SK-N-MC (cell line): ENCODE data around the gene TSC2.
"Not testable (repeated sequence)": the region's sequence is repeated elsewhere in the genome, so short reads cannot be mapped to it uniquely, and the experiment has no call there.

ENCODE experiments used
- EZH2 ChIP-seq: fragments of 200-600 bp; sonication (generic); IDR thresholded peaks from one replicate; pipeline ENCODE4 v1.6.1; 2017; ENCODE audit warnings: antibody characterized with exemption
- FOXP2 ChIP-seq: optimal IDR thresholded peaks from 2 replicates; pipeline ENCODE3; 2011; ENCODE audit warnings: mild to moderate bottlenecking, moderate library complexity; ENCODE audit not compliant: insufficient read depth; ENCODE audit errors: extremely low read length, control extremely low read depth
- POLR2AphosphoS5 ChIP-seq: IDR thresholded peaks from 2 replicates; pipeline ENCODE4 v1.6.1; 2012; ENCODE audit warnings: mild to moderate bottlenecking, low read depth, low read length, borderline replicate concordance

DNA sequence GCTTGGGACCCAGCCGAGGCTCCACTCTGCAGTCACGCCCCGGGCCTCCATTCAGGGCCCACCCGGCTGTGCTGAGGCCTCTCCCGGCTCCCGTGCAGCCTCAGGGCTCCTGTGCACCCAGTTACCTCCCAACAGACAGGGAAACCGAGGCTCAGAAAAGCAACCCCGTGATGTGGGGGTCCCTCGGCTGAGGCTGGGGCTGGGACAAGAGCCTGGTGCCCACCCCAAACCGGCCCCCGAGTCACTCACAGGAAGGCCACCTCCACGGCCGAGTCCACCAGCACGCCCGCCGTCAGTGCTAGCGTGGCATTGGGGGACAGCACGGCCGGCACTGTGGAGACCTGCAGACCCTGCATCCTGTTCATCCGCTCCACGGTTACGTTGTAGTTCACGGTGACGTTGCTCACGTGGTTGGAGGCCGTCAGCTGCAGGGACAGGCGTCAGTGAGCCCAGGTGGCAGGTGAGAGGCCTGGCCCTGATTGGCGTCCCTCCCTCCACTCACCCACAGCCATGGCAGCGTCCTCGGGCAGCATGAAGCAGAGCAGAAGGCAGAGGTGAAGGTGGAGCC is 64.8 kb downstream of the TSC2 start:
- TF ChIP-seq EZH2, FOXP2, POLR2AphosphoS5: not testable (repeated sequence)
